HepG2 (cell line): ENCODE results near the gene ZMYND8. TPM values are rescaled to one million over a fixed set of nuclear protein-coding genes. Genes with fewer than 3 reads are reported as not detected.
A peak's percentile ranks its signal among the peaks of the same experiment; 100 is the strongest.

ENCODE experiments used
- ATAC-seq: fragments of 200-7000 bp; cut with Tn5 transposase; 3 replicates; pipeline ENCODE4 v1.9.1; 2020; ENCODE audit warnings: mild to moderate bottlenecking, moderate library complexity
- BruUV-seq: library from RNA; stranded (reverse); fragments of 400-500 nt; replicated peaks from 2 replicates; lab custom pipeline; 2021; lab: Mats Ljungman, UMichigan
- CTCF ChIA-PET: fragments of 300-600 bp; formaldehyde crosslinking; extraction: SDS; loops from one replicate; lab custom pipeline; 2021; ENCODE audit warnings: low total read pairs, inconsistent platforms, low intra/inter-chr PET ratio; lab: Yijun Ruan, JAX
- POLR2A ChIA-PET: fragments of 350-600 bp; sonication (Branson Sonifier 250); formaldehyde crosslinking; loops from one replicate; lab custom pipeline; 2020; ENCODE audit warnings: antibody characterized with exemption, inconsistent platforms; lab: Yijun Ruan, JAX
- DNase-seq: peaks from one replicate; pipeline ENCODE4 v3.0.0-alpha.2; 2015; ENCODE audit warnings: low spot score
- FAIRE-seq: peaks from 3 replicates; lab custom pipeline; 2011; peaks lifted over from hg19 to GRCh38; lab: Jason Lieb, UNC
- H2AFZ ChIP-seq: one replicate; pipeline ENCODE4 v1.6.1; 2011; ENCODE audit warnings: low read length, inconsistent platforms
- H3K27ac ChIP-seq: fragments of 300-600 bp; 3 replicates; pipeline ENCODE4 v1.8.0; 2011; ENCODE audit warnings: mixed run types, mild to moderate bottlenecking, mixed read lengths, low read length, inconsistent platforms; ENCODE audit not compliant: insufficient read depth; ENCODE audit errors: extremely low read length
- H3K27me3 ChIP-seq, 2 experiments: fragments of 200-600 bp in 1 of 2; 2 replicates in 1 of 2; 3 replicates in 1 of 2; pipeline versions ENCODE4 v1.6.0 to v1.8.0; 2011; ENCODE audit warnings: low read length in 2 of 2, mild to moderate bottlenecking in 2 of 2, moderate library complexity in 2 of 2, inconsistent platforms in 1 of 2; ENCODE audit not compliant: insufficient read depth in 2 of 2, control insufficient read depth in 1 of 2
- H3K36me3 ChIP-seq, 2 experiments: fragments of 200-600 bp in 1 of 2; replicated peaks in 1 of 2; 2 replicates in 1 of 2; 3 replicates in 1 of 2; pipeline versions ENCODE4 v1.5.1 to v1.8.0; 2011; ENCODE audit warnings: low read length in 2 of 2, inconsistent platforms in 1 of 2; ENCODE audit not compliant: insufficient read depth in 2 of 2, control insufficient read depth in 1 of 2
- H3K4me1 ChIP-seq: 2 replicates; pipeline ENCODE4 v1.5.1; 2012; ENCODE audit warnings: low read length, inconsistent platforms; ENCODE audit not compliant: insufficient read depth
- H3K4me2 ChIP-seq: 2 replicates; pipeline ENCODE4 v1.6.0; 2011; ENCODE audit warnings: low read depth, low read length, inconsistent platforms
- H3K4me3 ChIP-seq, 3 experiments: fragments of 200-600 bp in 1 of 3; sonication (generic), shearing (Covaris generic) in 1 of 3; replicated peaks in 1 of 3; 2 replicates each; pipeline ENCODE4 v1.5.1; 2011 to 2016; ENCODE audit warnings: low read length in 3 of 3, inconsistent platforms in 2 of 3, low read depth in 2 of 3, mild to moderate bottlenecking in 2 of 3, control low read depth in 1 of 3, mixed read lengths in 1 of 3; ENCODE audit not compliant: insufficient read depth in 1 of 3
- H3K79me2 ChIP-seq: one replicate; pipeline ENCODE4 v1.6.1; 2011; ENCODE audit warnings: low read length, inconsistent platforms; ENCODE audit not compliant: insufficient read depth
- H3K9ac ChIP-seq: 2 replicates; pipeline ENCODE4 v1.6.0; 2011; ENCODE audit warnings: mild to moderate bottlenecking, low read depth, low read length, inconsistent platforms; ENCODE audit not compliant: insufficient read depth
- H3K9me3 ChIP-seq: 2 replicates; pipeline ENCODE4 v1.5.1; 2012; ENCODE audit warnings: mild to moderate bottlenecking, low read length
- H4K20me1 ChIP-seq: 2 replicates; pipeline ENCODE4 v1.6.0; 2011; ENCODE audit warnings: inconsistent platforms, mild to moderate bottlenecking, low read length, moderate library complexity; ENCODE audit not compliant: insufficient read depth
- HHEX ChIP-seq: IDR thresholded peaks from 2 replicates; pipeline ENCODE4 v1.6.1; 2016; ENCODE audit warnings: control low read depth
- HNRNPH1 ChIP-seq: fragments of 200-400 bp; formaldehyde crosslinking; optimal IDR thresholded peaks from 2 replicates; pipeline ENCODE3; 2017; ENCODE audit warnings: mild to moderate bottlenecking, low read depth, low read length
- HOMEZ ChIP-seq: IDR thresholded peaks from 2 replicates; pipeline ENCODE4 v1.6.1; 2016; ENCODE audit warnings: low read depth
- MTF2 ChIP-seq: sonication (generic); formaldehyde crosslinking; IDR thresholded peaks from 2 replicates; pipeline ENCODE4 v1.5.0; 2020; ENCODE audit warnings: missing genetic modification reagents, borderline replicate concordance
- NR2F6 ChIP-seq, 2 experiments: IDR thresholded peaks; 2 replicates each; pipeline ENCODE4 v1.6.1; 2016; ENCODE audit warnings: antibody characterized with exemption in 1 of 2, mild to moderate bottlenecking in 1 of 2
- RBM22 ChIP-seq: fragments of 200-400 bp; formaldehyde crosslinking; optimal IDR thresholded peaks from 2 replicates; pipeline ENCODE3; 2017; ENCODE audit warnings: mild to moderate bottlenecking, low read length, moderate library complexity
- THAP7 ChIP-seq: sonication (generic); formaldehyde crosslinking; IDR thresholded peaks from 2 replicates; pipeline ENCODE4 v1.8.1; 2023; ENCODE audit warnings: mild to moderate bottlenecking, missing genetic modification reagents
- ZMYM2 ChIP-seq: sonication (generic); formaldehyde crosslinking; IDR thresholded peaks from 2 replicates; pipeline ENCODE4 v1.8.0; 2022; ENCODE audit warnings: mild to moderate bottlenecking, missing genetic modification reagents
- ZNF614 ChIP-seq: IDR thresholded peaks from 2 replicates; pipeline ENCODE4 v1.6.1; 2018; ENCODE audit warnings: missing biosample characterization, missing genetic modification reagents, inconsistent platforms, borderline replicate concordance
- ZNF709 ChIP-seq: sonication (generic); formaldehyde crosslinking; IDR thresholded peaks from 2 replicates; pipeline ENCODE4 v1.5.0; 2020; ENCODE audit warnings: mild to moderate bottlenecking, missing genetic modification reagents
- ZNF75D ChIP-seq: sonication (generic); formaldehyde crosslinking; IDR thresholded peaks from 2 replicates; pipeline ENCODE4 v1.8.1; 2023; ENCODE audit warnings: missing genetic modification reagents, mild to moderate bottlenecking, borderline replicate concordance
- ZNF761 ChIP-seq: sonication (generic); formaldehyde crosslinking; conservative IDR thresholded peaks from 2 replicates; pipeline ENCODE4 v1.4.0; 2020; ENCODE audit warnings: mild to moderate bottlenecking, missing genetic modification reagents
- ZNF891 ChIP-seq: sonication (generic); formaldehyde crosslinking; IDR thresholded peaks from 2 replicates; pipeline ENCODE4 v1.5.0; 2020; ENCODE audit warnings: mild to moderate bottlenecking, missing genetic modification reagents
- WGBS: methylation state at CpG from one replicate; pipeline ENCODE4 v1.1.6; 2017; ENCODE audit warnings: low lambda C conversion rate; 5-methylcytosine and 5-hydroxymethylcytosine counted together
- in situ Hi-C: cut with HindIII; loops from 2 replicates; pipeline ENCODE4 v1.10.0; 2017; ENCODE audit warnings: low pct_unique_long_range_greater_than_20kb; ENCODE audit not compliant: extremely low pct_ligation_motif_present
- intact Hi-C: fragments of 100-400 bp; cut with micrococcal nuclease; formaldehyde crosslinking; loops from one replicate; pipeline ENCODE4 v1.10.0; 2022; ENCODE audit not compliant: unreplicated experiment
- polyA plus RNA-seq, 8 experiments: library from polyadenylated mRNA; depleted of rRNA in 3 of 8; stranded (reverse) in 7 of 8; unstranded in 1 of 8; fragments of >200 nt; fragmentation: Illumina TruSeq in 4 of 8; extraction: Trizol in 4 of 8; gene quantifications; 2 replicates each; pipeline versions ENCODE4 v1.2.1 to v1.2.3, GENCODE V29; 2011 to 2016; ENCODE audit warnings: low read depth in 4 of 8, missing spikeins in 1 of 8, mixed read lengths in 1 of 8; ENCODE audit not compliant: insufficient read depth in 1 of 8
- total RNA-seq, 5 experiments: library from RNA; depleted of rRNA; stranded (reverse); fragments of >200 nt; fragmentation: Illumina TruSeq; extraction: Trizol; gene quantifications; 2 replicates each; pipeline ENCODE4 v1.2.3, GENCODE V29; 2016; ENCODE audit warnings: low read depth in 1 of 5

The ZMYND8 gene
- total and polyA plus RNA-seq, 2 of the 13 experiments (the other 11 are each of a cell fraction or from before 2014, with no cell fraction given) = 53.9 to 84.7 TPM

GRCh38 chr20:47311211-47311610 is 45.3 kb downstream of the ZMYND8 start (continued):
- no peak for TF ChIP-seq HOMEZ
- TF ChIP-seq HHEX (CRISPR knock-in tag) = no peak
- no peak for TF ChIP-seq HNRNPH1
- no peak for TF ChIP-seq MTF2 (CRISPR knock-in tag)
- TF ChIP-seq ZNF614 (CRISPR knock-in tag) = no peak
- peak; percentile 48; the same call in 1 of the 2 replicates for TF ChIP-seq ZNF891 (CRISPR knock-in tag)
- TF ChIP-seq NR2F6 (IDR thresholded peaks at IDR 0.05) = no peak
- 0 out of 2 replicates have a peak, but pooled peaks have one; percentile 10 for TF ChIP-seq NR2F6 (CRISPR knock-in tag; IDR thresholded peaks at IDR 0.05)
- TF ChIP-seq ZNF75D (CRISPR knock-in tag) = no peak
- no peak for TF ChIP-seq ZMYM2 (CRISPR knock-in tag)
- no peak for TF ChIP-seq ZNF709 (CRISPR knock-in tag)

- ATAC-seq (no peak), DNase-seq (no peak), FAIRE-seq (no peak)
- Histone ChIP-seq H2AFZ (no peak overlapping the region), H3K4me2 (no peak overlapping the region), H3K9me3 (no peaks in the 10 kb centered on the region), H3K4me1 (peaks cover 67% of the 10 kb centered on the region), H3K9ac (no peak overlapping the region), H3K4me3 (no peak overlapping the region), H4K20me1 (peaks cover 81% of the 10 kb centered on the region), H3K79me2 (peaks cover 94% of the 10 kb centered on the region), H3K27me3 (no peaks in the 10 kb centered on the region), H3K27ac (peak overlapping the region; percentile 0), H3K36me3 (peaks cover 42 to 76% of the 10 kb centered on the region in 2 experiments)
- 90% methylated on average over 8 of the region's 8 CpGs for WGBS
- POLR2A ChIA-PET = interaction anchor here (2.7 kb wide), 1 partner anchor 50 kb away, joined by 8 read pairs; no protein-coding TSS in a partner anchor
- no TSS peak for BruUV-seq
- in situ Hi-C loops = no loop called here
- intact Hi-C loops = no loop called here
- TF ChIP-seq RBM22 = peak; percentile 65
- peak; percentile 29; the same call in 1 of the 2 replicates for TF ChIP-seq THAP7 (CRISPR knock-in tag)
- no peak for TF ChIP-seq ZNF761
- CTCF ChIA-PET = no interaction called here
Measured at GRCh38 chr20:47310729-47311128, 45.8 kb downstream of the ZMYND8 start.
